ENCODE data around the gene GPRC5C.
"Not testable (repeated sequence)": the region's sequence is repeated elsewhere in the genome, so short reads cannot be mapped to it uniquely, and the experiment has no call there.

The GPRC5C gene

GRCh38 chr17:74431568-74432423 lies at the start of gene GPRC5C:
TSS of gene GPRC5C (plus strand) at chr17:74432088. CDS start at chr17:74439777, 7,689 bp downstream.
- DNase-seq, result peak; percentile 75

GRCh38 chr17:74383141-74383540 lies 48.7 kb upstream of the GPRC5C start:
- DNase-seq, result no peak

- DNase-seq, result no peak
Measured at GRCh38 chr17:74385201-74385600, 46.7 kb upstream of the GPRC5C start.

GRCh38 chr17:74386386-74386785 lies 45.5 kb upstream of the GPRC5C start:
- DNase-seq, result no peak

- no peak for DNase-seq
Measured at GRCh38 chr17:74387365-74388218, 44.3 kb upstream of the GPRC5C start.

- no peak for DNase-seq
Measured at GRCh38 chr17:74389084-74389753, 42.7 kb upstream of the GPRC5C start.

- DNase-seq, result no peak
Measured at GRCh38 chr17:74389937-74390679, 41.8 kb upstream of the GPRC5C start.

GRCh38 chr17:74390680-74391653 lies 40.9 kb upstream of the GPRC5C start:
- no peak for DNase-seq

GRCh38 chr17:74391771-74392170 lies 40.1 kb upstream of the GPRC5C start:
- DNase-seq, result no peak

GRCh38 chr17:74392848-74393247 lies 39.0 kb upstream of the GPRC5C start:
- DNase-seq, result no peak

- DNase-seq, result no peak
Measured at GRCh38 chr17:74393346-74393942, 38.4 kb upstream of the GPRC5C start.

GRCh38 chr17:74394275-74394950 lies 37.5 kb upstream of the GPRC5C start:
- DNase-seq, result no peak

- DNase-seq, result no peak
Measured at GRCh38 chr17:74394977-74395376, 36.9 kb upstream of the GPRC5C start.

GRCh38 chr17:74396567-74396966 lies 35.3 kb upstream of the GPRC5C start:
- no peak for DNase-seq

- DNase-seq, result no peak
Measured at GRCh38 chr17:74402048-74402447, 29.8 kb upstream of the GPRC5C start.

- DNase-seq, result no peak
Measured at GRCh38 chr17:74403512-74404137, 28.3 kb upstream of the GPRC5C start.

- no peak for DNase-seq
Measured at GRCh38 chr17:74404218-74404617, 27.7 kb upstream of the GPRC5C start.

GRCh38 chr17:74404789-74405188 lies 27.1 kb upstream of the GPRC5C start:
- no peak for DNase-seq

- DNase-seq, result not testable (repeated sequence)
Measured at GRCh38 chr17:74405311-74405710, 26.6 kb upstream of the GPRC5C start.

- DNase-seq, result no peak
Measured at GRCh38 chr17:74407384-74407783, 24.5 kb upstream of the GPRC5C start.

Data from activated CD8-positive, alpha-beta memory T cell treated with anti-CD3 and anti-CD28 coated beads for 24 hours (primary cell).